Dermis blood vessel endothelial cell (primary cell): ENCODE results near the gene TMCO1. TPM values are rescaled to one million over a fixed set of nuclear protein-coding genes. Genes with fewer than 3 reads are reported as not detected.
"Not testable (repeated sequence)": the region's sequence is repeated elsewhere in the genome, so short reads cannot be mapped to it uniquely, and the experiment has no call there.

Source experiments
- DNase-seq: peaks from one replicate; pipeline ENCODE4 v3.0.0; 2010
- total RNA-seq: library from RNA; depleted of rRNA; stranded (reverse); fragments of >200 nt; gene quantifications from 2 replicates; pipeline ENCODE4 v1.2.3, GENCODE V29; 2014

Gene TMCO1
- total RNA-seq, 1 donor from 2014 or later = 78.3 TPM

DNA sequence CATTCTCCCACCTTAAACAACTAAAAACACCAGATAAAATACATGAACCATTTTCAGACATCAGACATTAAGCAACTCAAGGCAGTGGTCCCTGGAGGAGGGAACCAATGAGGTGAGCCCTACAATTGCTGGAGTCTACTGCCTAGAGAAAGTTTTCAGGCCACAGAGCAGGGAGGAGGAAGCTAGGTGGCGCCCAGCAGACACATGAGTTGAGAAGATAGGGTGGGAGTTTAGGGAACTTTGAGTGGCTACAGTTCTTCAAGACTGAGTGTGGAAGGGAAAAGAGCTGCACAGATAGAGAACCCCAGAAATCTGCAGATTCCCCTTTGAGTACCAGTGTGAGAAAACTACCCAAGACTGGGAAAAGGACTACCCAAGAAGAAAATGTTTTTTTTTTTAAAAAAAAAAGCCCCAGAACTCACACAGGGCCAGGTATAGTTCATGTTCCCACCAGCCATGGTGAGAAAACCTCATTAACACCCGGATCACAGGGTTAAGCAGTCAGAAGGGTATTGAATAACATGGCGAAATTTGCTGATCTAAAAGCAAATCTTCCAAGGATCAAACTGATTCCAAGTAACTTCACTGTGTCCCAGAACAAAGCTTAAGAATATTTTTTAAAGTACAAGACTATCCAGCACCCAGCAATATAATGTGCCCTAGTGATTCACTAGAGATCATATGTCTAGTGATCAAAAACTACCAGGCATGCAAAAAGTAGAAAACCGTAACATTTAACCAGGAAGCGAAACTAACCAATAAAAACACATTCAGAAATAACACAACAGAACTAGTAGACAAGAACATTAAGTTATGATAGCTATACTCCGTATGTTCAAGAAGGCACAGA lies 82.3 kb downstream of the TMCO1 start:
- DNase-seq = no peak

- no peak for DNase-seq
Measured at GRCh38 chr1:165683848-165684485, 84.7 kb downstream of the TMCO1 start.

- DNase-seq = not testable (repeated sequence)
Measured at GRCh38 chr1:165680773-165681172, 87.9 kb downstream of the TMCO1 start.

DNA sequence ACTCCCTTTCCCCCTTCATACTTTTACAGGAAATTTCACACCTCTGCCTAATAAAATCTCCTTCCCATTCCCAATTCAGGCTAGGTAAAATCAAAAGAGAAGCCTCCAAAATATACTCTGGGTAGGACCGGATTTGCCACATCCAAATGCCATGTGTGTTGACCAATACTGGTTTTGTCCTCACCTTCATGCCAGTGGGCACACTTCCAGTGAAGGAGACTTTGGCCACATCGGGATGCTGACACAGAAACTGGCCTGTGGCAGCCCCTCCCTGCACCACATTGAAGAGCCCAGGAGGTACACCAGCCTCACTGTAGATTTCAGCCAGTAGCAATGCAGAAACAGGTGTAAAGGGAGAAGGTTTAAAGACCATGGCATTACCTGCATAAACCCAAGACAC lies 88.4 kb downstream of the TMCO1 start:
- no peak for DNase-seq

GRCh38 chr1:165679282-165680036 lies 89.2 kb downstream of the TMCO1 start:
- no peak for DNase-seq

GRCh38 chr1:165678509-165678908 lies 90.2 kb downstream of the TMCO1 start:
- DNase-seq = peak; percentile 28

Other genes starting within 250 kb of the TMCO1 start
- not detected in 2 replicates for gene LRRC52, start 224.9 kb downstream of the TMCO1 start, total RNA-seq
- 103 and 166 TPM in 2 replicates for gene MGST3, start 137.6 kb downstream of the TMCO1 start, total RNA-seq
- 107 and 140 TPM in 2 replicates for gene ALDH9A1, start 70.3 kb downstream of the TMCO1 start, total RNA-seq
- 84.7 and 86.3 TPM in 2 replicates for gene UCK2, start 58.7 kb upstream of the TMCO1 start, total RNA-seq